Psoas muscle (tissue), 8 donors: Measurements from ENCODE around the gene PGM2L1. TPM values are rescaled to one million over a fixed set of nuclear protein-coding genes. Genes with fewer than 3 reads are reported as not detected.
"Not testable (repeated sequence)": the region's sequence is repeated elsewhere in the genome, so short reads cannot be mapped to it uniquely, and the experiment has no call there.

ENCODE experiments used
- ATAC-seq, 4 donors: fragments of 200-7000 bp; cut with Tn5 transposase; one replicate each; pipeline ENCODE4 v1.9.1; 2020; ENCODE audit warnings: moderate library complexity in 3 of 4, mild to moderate bottlenecking in 2 of 4
- DNase-seq, 2 donors: peaks; one replicate each; pipeline ENCODE4 v3.0.0-alpha.2; 2020
- H3K27ac ChIP-seq: fragments of 200-600 bp; one replicate; pipeline ENCODE4 v1.8.0; 2022
- H3K27me3 ChIP-seq, 3 donors: fragments of 200-600 bp in 1 of 3; one replicate each; pipeline versions ENCODE4 v1.6.1 to v1.8.0; 2013 to 2022; ENCODE audit warnings: low read length in 2 of 3, mild to moderate bottlenecking in 2 of 3, moderate library complexity in 1 of 3; ENCODE audit not compliant: insufficient read depth in 3 of 3
- H3K36me3 ChIP-seq, 2 donors: fragments of 200-600 bp in 1 of 2; one replicate each; pipeline versions ENCODE4 v1.6.1 to v1.8.0; 2013 to 2022; ENCODE audit warnings: low read depth in 1 of 2, mild to moderate bottlenecking in 1 of 2, moderate library complexity in 1 of 2; ENCODE audit not compliant: insufficient read depth in 1 of 2
- H3K4me1 ChIP-seq: fragments of 200-600 bp; one replicate; pipeline ENCODE4 v1.8.0; 2022
- H3K4me3 ChIP-seq: fragments of 200-600 bp; one replicate; pipeline ENCODE4 v1.8.0; 2022; ENCODE audit warnings: mild to moderate bottlenecking
- H3K9me3 ChIP-seq: fragments of 200-600 bp; one replicate; pipeline ENCODE4 v1.8.0; 2022
- CTCF ChIP-seq: fragments of 200-600 bp; IDR thresholded peaks from one replicate; pipeline ENCODE4 v1.8.0; 2022; ENCODE audit warnings: antibody characterized with exemption
- WGBS, 3 donors: extraction: QIAGEN DNeasy Blood & Tissue Kit; methylation state at CpG; one replicate each; pipeline versions ENCODE4 v1.1.6 to v1.1.7; 2013; 5-methylcytosine and 5-hydroxymethylcytosine counted together
- intact Hi-C, 2 donors: fragments of 100-400 bp; cut with DNase I; formaldehyde crosslinking; loops; one replicate each; pipeline versions ENCODE4 v1.11.0 to v1.14.2; 2022
- polyA plus RNA-seq, 3 donors: library from polyadenylated mRNA; stranded (reverse); fragments of 200-250 nt; gene quantifications; one replicate each; pipeline ENCODE4 v1.2.3, GENCODE V29; 2013
- total RNA-seq, 4 donors: library from RNA; stranded (reverse); fragmentation: NEBNext Ultra II Directional in 2 of 4; extraction: Animal tissue kit (Norgen Biotek cat#: 25700) in 2 of 4; gene quantifications; one replicate each; pipeline versions ENCODE4 v1.2.1 to v1.2.4, GENCODE V29; 2021 to 2023
- donor health status: healthy with polysubstance abuse.
- donor health status: DM: no; HTN: no; CAD: no; lungs with moderate emphysema.
- donor health status: Bipolar disorder and iron deficiency.
- donor health status: healthy.
- donor health status: DM: yes; HTN: yes; CAD: no.
- donor health status: DM: no; HTN: no; CAD: no.
- donor health status: DM: no; HTN: no; CAD: no.
- donor health status: DM: yes; HTN: yes; CAD: no.

PGM2L1 gene
- total and polyA plus RNA-seq, 7 donors = 2.8 to 10.9 (median 9.7) TPM

GRCh38 chr11:74341921-74342320, 56.3 kb downstream of the PGM2L1 start:
- DNase-seq = no peak
- Histone ChIP-seq H3K4me3 (no peak overlapping the region), H3K9me3 (no peaks in the 10 kb centered on the region), H3K27ac (no peak overlapping the region), H3K4me1 (no peaks in the 10 kb centered on the region), H3K36me3 (peaks cover 0 to 45% of the 10 kb centered on the region in 2 donors), H3K27me3 (no peaks in the 10 kb centered on the region)
- 42 to 61% (median 48%) methylated on average over 1 of the region's 1 CpG for WGBS, 3 donors
- intact Hi-C loops = no loop called here
- TF ChIP-seq CTCF = no peak
- no peak for ATAC-seq

- TF ChIP-seq CTCF = no peak
- Histone ChIP-seq H3K9me3 (no peaks in the 10 kb centered on the region), H3K4me3 (no peak overlapping the region), H3K4me1 (no peaks in the 10 kb centered on the region), H3K27me3 (no peaks in the 10 kb centered on the region), H3K27ac (no peak overlapping the region), H3K36me3 (peaks cover 0 to 48% of the 10 kb centered on the region in 2 donors)
- DNase-seq (no peak), ATAC-seq (no peak)
- intact Hi-C loops = no loop called here
Measured at GRCh38 chr11:74339619-74340018, 58.6 kb downstream of the PGM2L1 start.

GRCh38 chr11:74338963-74339362, 59.3 kb downstream of the PGM2L1 start:
- ATAC-seq = no peak
- no peak for DNase-seq
- Histone ChIP-seq H3K4me1 (no peaks in the 10 kb centered on the region), H3K9me3 (no peaks in the 10 kb centered on the region), H3K36me3 (peaks cover 0 to 42% of the 10 kb centered on the region in 2 donors), H3K27ac (no peak overlapping the region), H3K27me3 (no peaks in the 10 kb centered on the region), H3K4me3 (no peak overlapping the region)
- intact Hi-C loops = no loop called here
- WGBS, 3 donors = 65 to 81% (median 71%) methylated on average over 6 of the region's 6 CpGs
- TF ChIP-seq CTCF = no peak

GRCh38 chr11:74333193-74333592, 65.0 kb downstream of the PGM2L1 start:
- Histone ChIP-seq H3K27me3 (no peaks in the 10 kb centered on the region), H3K27ac (no peak overlapping the region), H3K36me3 (peaks cover 0 to 26% of the 10 kb centered on the region in 2 donors), H3K4me1 (no peaks in the 10 kb centered on the region), H3K9me3 (no peaks in the 10 kb centered on the region), H3K4me3 (no peak overlapping the region)
- WGBS, 3 donors = 95 to 98% (median 96%) methylated on average over 1 of the region's 1 CpG
- TF ChIP-seq CTCF = no peak
- no peak for DNase-seq
- intact Hi-C loops = no loop called here
- ATAC-seq = no peak

- ATAC-seq (no peak), DNase-seq (no peak)
- H3K9me3 ChIP-seq = no peaks in the 10 kb centered on the region
- H3K36me3 ChIP-seq = peaks cover 0 to 17% of the 10 kb centered on the region in 2 donors
- TF ChIP-seq CTCF = no peak
- intact Hi-C loops = no loop called here
- H3K27me3 ChIP-seq = no peaks in the 10 kb centered on the region
- H3K4me3 ChIP-seq = no peak overlapping the region
- H3K27ac ChIP-seq = no peak overlapping the region
- no peaks in the 10 kb centered on the region for H3K4me1 ChIP-seq
- 97 to 100% (median 98%) methylated on average over 1 of the region's 1 CpG for WGBS, 3 donors
Measured at GRCh38 chr11:74332291-74332690, 65.9 kb downstream of the PGM2L1 start.

GRCh38 chr11:74331000-74331399, 67.2 kb downstream of the PGM2L1 start:
- H3K27me3 ChIP-seq, H3K36me3 ChIP-seq, DNase-seq, H3K4me1 ChIP-seq, intact Hi-C loops, H3K27ac ChIP-seq, ATAC-seq, H3K4me3 ChIP-seq, H3K9me3 ChIP-seq: not testable (repeated sequence)
- 75 to 87% (median 77%) methylated on average over 3 to 6 of the region's 6 CpGs for WGBS, 3 donors
